ENCODE measurements around the gene PIF1. TPM values are rescaled to one million over a fixed set of nuclear protein-coding genes. Genes with fewer than 3 reads are reported as not detected.

PIF1 gene
- total and polyA plus RNA-seq, 7 experiments from 2014 or later, result 0.34 to 30.2 (median 1.0) TPM; not detected in 4

GRCh38 chr15:64792282-64792681 is 33.2 kb downstream of the PIF1 start:
- Mint-ChIP-seq H3K27ac (no peak overlapping the region), H3K27me3 (no peaks in the 10 kb centered on the region), H3K9me3 (no peaks in the 10 kb centered on the region), H3K4me1 (no peaks in the 10 kb centered on the region), H3K4me3 (no peak overlapping the region), H3K36me3 (no peaks in the 10 kb centered on the region)
- ChIA-PET POLR2A (no interaction called here), CTCF (no interaction called here)
- no peaks in the 10 kb centered on the region for H3K4me1 ChIP-seq (ENCODE audit: control insufficient read depth in 2 of 2, insufficient read depth in 2 of 2, low read length in 2 of 2)
- H3K27me3 ChIP-seq (ENCODE audit: control insufficient read depth in 2 of 2, insufficient read depth in 2 of 2, low read length in 2 of 2), result no peaks in the 10 kb centered on the region
- H3K36me3 ChIP-seq (ENCODE audit: control insufficient read depth in 2 of 3, insufficient read depth in 3 of 3, low read length in 3 of 3), result no peaks in the 10 kb centered on the region
- DNase-seq (no peak), ATAC-seq (no peak)
- H3K9me3 ChIP-seq (ENCODE audit: control insufficient read depth in 2 of 3, low read length in 3 of 3), result no peaks in the 10 kb centered on the region
- H3K27ac ChIP-seq (ENCODE audit: low read depth, low read length), result no peak overlapping the region
- no peak overlapping the region for H3K4me3 ChIP-seq (ENCODE audit: low read length)
- intact Hi-C loops (cut with micrococcal nuclease), result no loop called here

DNA sequence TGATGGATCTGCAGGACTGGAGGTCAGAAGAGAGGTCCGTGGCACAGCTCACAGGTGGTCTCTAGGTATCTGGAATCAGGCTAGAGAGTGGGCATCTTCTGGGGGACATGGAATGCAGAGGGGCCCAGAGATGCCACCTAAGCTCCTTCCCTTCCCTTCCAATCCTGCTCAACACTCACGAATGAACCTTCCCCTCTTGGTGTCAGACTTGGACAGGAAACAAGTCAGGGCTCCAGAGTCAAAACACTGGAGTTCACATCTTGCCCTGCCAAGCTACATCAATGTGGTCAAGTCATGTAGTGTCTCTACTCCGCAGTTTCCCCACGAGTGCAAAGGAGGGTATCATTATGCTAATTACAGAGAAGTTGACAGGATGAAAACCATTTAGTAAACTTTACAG is 34.0 kb downstream of the PIF1 start:
- H3K27me3 Mint-ChIP-seq, result no peaks in the 10 kb centered on the region
- no peak for DNase-seq
- Histone ChIP-seq H3K4me1 (ENCODE audit: control insufficient read depth in 2 of 2, insufficient read depth in 2 of 2, low read length in 2 of 2) (no peaks in the 10 kb centered on the region), H3K27ac (ENCODE audit: low read depth, low read length) (no peak overlapping the region), H3K4me3 (ENCODE audit: low read length) (no peak overlapping the region), H3K36me3 (ENCODE audit: control insufficient read depth in 2 of 3, insufficient read depth in 3 of 3, low read length in 3 of 3) (no peaks in the 10 kb centered on the region), H3K9me3 (ENCODE audit: control insufficient read depth in 2 of 3, low read length in 3 of 3) (no peaks in the 10 kb centered on the region), H3K27me3 (ENCODE audit: control insufficient read depth in 2 of 2, insufficient read depth in 2 of 2, low read length in 2 of 2) (no peaks in the 10 kb centered on the region)
- CTCF ChIA-PET, result no interaction called here
- no peaks in the 10 kb centered on the region for H3K36me3 Mint-ChIP-seq
- intact Hi-C loops (cut with micrococcal nuclease), result no loop called here
- no peak overlapping the region for H3K4me3 Mint-ChIP-seq
- H3K27ac Mint-ChIP-seq, result no peak overlapping the region
- no peak for ATAC-seq
- POLR2A ChIA-PET, result no interaction called here
- no peaks in the 10 kb centered on the region for H3K4me1 Mint-ChIP-seq
- no peaks in the 10 kb centered on the region for H3K9me3 Mint-ChIP-seq

DNA sequence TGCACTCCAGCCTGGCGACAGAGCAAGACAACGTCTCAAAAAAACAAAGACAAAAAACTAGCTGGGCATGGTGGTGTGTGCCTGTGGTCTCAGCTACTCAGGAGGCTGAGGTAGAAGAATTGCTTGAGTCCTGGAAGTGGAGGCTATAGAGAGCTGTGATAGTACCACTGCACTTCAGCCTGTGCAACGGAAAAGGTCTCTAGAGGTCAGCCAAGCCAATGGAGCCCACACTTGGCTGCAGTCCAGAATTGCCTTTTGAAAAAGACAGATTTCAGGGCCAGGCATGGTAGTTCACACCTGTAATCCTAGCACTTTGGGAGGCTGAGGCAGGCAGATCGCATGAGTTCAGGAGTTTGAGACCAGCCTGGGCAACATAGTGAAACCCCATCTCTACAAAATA is 41.7 kb downstream of the PIF1 start:
- Mint-ChIP-seq H3K9me3 (no peaks in the 10 kb centered on the region), H3K36me3 (no peaks in the 10 kb centered on the region), H3K27me3 (peaks cover 0 to 30% (median 8%) of the 10 kb centered on the region in 5 donors), H3K4me3 (no peak overlapping the region), H3K27ac (no peak overlapping the region), H3K4me1 (peaks cover 0 to 14% (median 0%) of the 10 kb centered on the region in 7 donors)
- DNase-seq (no peak), ATAC-seq (no peak)
- Histone ChIP-seq H3K36me3 (ENCODE audit: control insufficient read depth in 2 of 3, insufficient read depth in 3 of 3, low read length in 3 of 3) (no peaks in the 10 kb centered on the region), H3K27me3 (ENCODE audit: control insufficient read depth in 2 of 2, insufficient read depth in 2 of 2, low read length in 2 of 2) (no peaks in the 10 kb centered on the region), H3K9me3 (ENCODE audit: control insufficient read depth in 2 of 3, low read length in 3 of 3) (no peaks in the 10 kb centered on the region), H3K27ac (ENCODE audit: low read depth, low read length) (no peak overlapping the region), H3K4me1 (ENCODE audit: control insufficient read depth in 2 of 2, insufficient read depth in 2 of 2, low read length in 2 of 2) (peaks cover 0 to 8% of the 10 kb centered on the region in 2 donors), H3K4me3 (ENCODE audit: low read length) (no peak overlapping the region)
- ChIA-PET CTCF (interaction anchor here (0.6 kb wide), 1 partner anchor 23 kb away, joined by 3 read pairs; no protein-coding TSS in a partner anchor), POLR2A (no interaction called here)
- intact Hi-C loops (cut with micrococcal nuclease), result no loop called here

DNA sequence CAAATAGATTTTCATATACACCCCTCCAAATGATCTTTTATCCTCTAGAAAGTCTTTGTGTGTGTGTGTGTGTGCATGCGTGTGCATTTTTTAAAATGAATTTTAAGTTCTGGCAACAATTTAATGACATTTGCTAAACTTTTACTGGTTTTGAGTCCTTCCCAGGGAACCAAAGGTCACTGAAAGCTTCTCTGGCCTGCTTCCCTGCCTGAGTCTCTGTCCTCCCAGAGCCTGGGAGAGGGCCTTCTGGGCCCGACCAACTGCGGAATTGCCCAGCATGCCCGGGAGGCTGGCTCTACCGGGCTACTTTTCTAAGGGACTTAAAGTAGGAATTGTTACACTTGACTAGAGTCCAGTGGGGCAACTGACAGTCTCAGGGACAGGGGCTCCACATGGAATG is 42.7 kb downstream of the PIF1 start:
- H3K27me3 Mint-ChIP-seq, result peaks cover 0 to 40% (median 8%) of the 10 kb centered on the region in 5 donors
- ATAC-seq (no peak), DNase-seq (no peak)
- CTCF ChIA-PET, result interaction anchor here (0.6 kb wide), 1 partner anchor 21 kb away, joined by 5 read pairs; no protein-coding TSS in a partner anchor
- POLR2A ChIA-PET, result no interaction called here
- H3K27ac ChIP-seq (ENCODE audit: low read depth, low read length), result no peak overlapping the region
- H3K4me1 ChIP-seq (ENCODE audit: control insufficient read depth in 2 of 2, insufficient read depth in 2 of 2, low read length in 2 of 2), result peaks cover 0 to 8% of the 10 kb centered on the region in 2 donors
- no peaks in the 10 kb centered on the region for H3K36me3 Mint-ChIP-seq
- H3K27ac Mint-ChIP-seq, result no peak overlapping the region
- intact Hi-C loops (cut with micrococcal nuclease), result no loop called here
- H3K36me3 ChIP-seq (ENCODE audit: control insufficient read depth in 2 of 3, insufficient read depth in 3 of 3, low read length in 3 of 3), result no peaks in the 10 kb centered on the region
- H3K4me3 ChIP-seq (ENCODE audit: low read length), result no peak overlapping the region
- H3K4me1 Mint-ChIP-seq, result peaks cover 0 to 14% (median 0%) of the 10 kb centered on the region in 7 donors
- H3K4me3 Mint-ChIP-seq, result no peak overlapping the region
- no peaks in the 10 kb centered on the region for H3K9me3 Mint-ChIP-seq
- no peaks in the 10 kb centered on the region for H3K27me3 ChIP-seq (ENCODE audit: control insufficient read depth in 2 of 2, insufficient read depth in 2 of 2, low read length in 2 of 2)
- no peaks in the 10 kb centered on the region for H3K9me3 ChIP-seq (ENCODE audit: control insufficient read depth in 2 of 3, low read length in 3 of 3)

DNA sequence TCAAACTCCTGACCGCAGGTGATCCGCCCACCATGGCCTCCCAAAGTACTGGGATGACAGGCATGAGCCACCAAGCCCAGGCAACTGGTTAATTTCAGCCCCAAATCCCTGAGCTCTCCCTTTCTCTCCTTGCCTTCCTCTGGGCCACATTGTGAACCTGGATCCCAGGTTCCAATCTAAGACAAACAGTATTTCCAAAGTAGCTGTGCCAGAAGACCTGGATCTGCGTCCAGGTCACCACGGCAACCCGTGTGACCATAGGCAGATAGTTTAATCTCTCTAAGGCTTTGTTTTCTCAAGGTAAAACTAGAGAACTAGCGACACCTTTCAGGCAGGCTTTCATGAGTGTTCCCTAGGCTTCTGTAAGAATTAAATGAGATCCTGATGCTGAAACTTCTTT is 44.1 kb downstream of the PIF1 start:
- ChIA-PET POLR2A (no interaction called here), CTCF (no interaction called here)
- Mint-ChIP-seq H3K36me3 (no peaks in the 10 kb centered on the region), H3K4me3 (no peak overlapping the region), H3K4me1 (peaks cover 0 to 14% (median 2%) of the 10 kb centered on the region in 7 donors), H3K9me3 (peaks cover 0 to 2% (median 0%) of the 10 kb centered on the region in 11 donors), H3K27me3 (peaks cover 11 to 55% (median 23%) of the 10 kb centered on the region in 5 donors), H3K27ac (no peak overlapping the region)
- DNase-seq, result no peak
- Histone ChIP-seq H3K4me1 (ENCODE audit: control insufficient read depth in 2 of 2, insufficient read depth in 2 of 2, low read length in 2 of 2) (peaks cover 0 to 8% of the 10 kb centered on the region in 2 donors), H3K9me3 (ENCODE audit: control insufficient read depth in 2 of 3, low read length in 3 of 3) (no peaks in the 10 kb centered on the region), H3K27me3 (ENCODE audit: control insufficient read depth in 2 of 2, insufficient read depth in 2 of 2, low read length in 2 of 2) (no peaks in the 10 kb centered on the region), H3K27ac (ENCODE audit: low read depth, low read length) (no peak overlapping the region), H3K4me3 (ENCODE audit: low read length) (no peak overlapping the region), H3K36me3 (ENCODE audit: control insufficient read depth in 2 of 3, insufficient read depth in 3 of 3, low read length in 3 of 3) (no peaks in the 10 kb centered on the region)
- ATAC-seq, result no peak
- intact Hi-C loops (cut with micrococcal nuclease), result no loop called here

GRCh38 chr15:64780600-64781156 is 44.8 kb downstream of the PIF1 start:
- no peaks in the 10 kb centered on the region for H3K36me3 ChIP-seq (ENCODE audit: control insufficient read depth in 2 of 3, insufficient read depth in 3 of 3, low read length in 3 of 3)
- Mint-ChIP-seq H3K4me3 (no peak overlapping the region), H3K4me1 (peaks cover 0 to 14% (median 2%) of the 10 kb centered on the region in 7 donors), H3K27ac (no peak overlapping the region), H3K36me3 (no peaks in the 10 kb centered on the region), H3K9me3 (peaks cover 0 to 2% (median 0%) of the 10 kb centered on the region in 11 donors), H3K27me3 (peaks cover 11 to 60% (median 27%) of the 10 kb centered on the region in 5 donors)
- peaks cover 0 to 11% of the 10 kb centered on the region in 2 donors for H3K4me1 ChIP-seq (ENCODE audit: control insufficient read depth in 2 of 2, insufficient read depth in 2 of 2, low read length in 2 of 2)
- H3K27me3 ChIP-seq (ENCODE audit: control insufficient read depth in 2 of 2, insufficient read depth in 2 of 2, low read length in 2 of 2), result no peaks in the 10 kb centered on the region
- POLR2A ChIA-PET, result no interaction called here
- intact Hi-C loops (cut with micrococcal nuclease), result no loop called here
- CTCF ChIA-PET, result no interaction called here
- no peak for ATAC-seq
- no peak for DNase-seq
- no peaks in the 10 kb centered on the region for H3K9me3 ChIP-seq (ENCODE audit: control insufficient read depth in 2 of 3, low read length in 3 of 3)
- H3K4me3 ChIP-seq (ENCODE audit: low read length), result no peak overlapping the region
- no peak overlapping the region for H3K27ac ChIP-seq (ENCODE audit: low read depth, low read length)

GRCh38 chr15:64779630-64780029 is 45.8 kb downstream of the PIF1 start:
- Histone ChIP-seq H3K9me3 (ENCODE audit: control insufficient read depth in 2 of 3, low read length in 3 of 3) (no peaks in the 10 kb centered on the region), H3K27me3 (ENCODE audit: control insufficient read depth in 2 of 2, insufficient read depth in 2 of 2, low read length in 2 of 2) (no peaks in the 10 kb centered on the region), H3K4me3 (ENCODE audit: low read length) (no peak overlapping the region), H3K4me1 (ENCODE audit: control insufficient read depth in 2 of 2, insufficient read depth in 2 of 2, low read length in 2 of 2) (peaks cover 0 to 11% of the 10 kb centered on the region in 2 donors), H3K27ac (ENCODE audit: low read depth, low read length) (no peak overlapping the region), H3K36me3 (ENCODE audit: control insufficient read depth in 2 of 3, insufficient read depth in 3 of 3, low read length in 3 of 3) (no peaks in the 10 kb centered on the region)
- no peaks in the 10 kb centered on the region for H3K36me3 Mint-ChIP-seq
- ATAC-seq (no peak), DNase-seq (no peak)
- intact Hi-C loops (cut with micrococcal nuclease), result loop anchor here in 1 of 2 donors (5.0 kb wide), 1 partner anchor 33 kb away; no protein-coding TSS in a partner anchor
- ChIA-PET CTCF (interaction anchor here (0.6 kb wide), 1 partner anchor 93 kb away, joined by 3 read pairs; no protein-coding TSS in a partner anchor), POLR2A (no interaction called here)
- peaks cover 0 to 14% (median 2%) of the 10 kb centered on the region in 7 donors for H3K4me1 Mint-ChIP-seq
- peaks cover 0 to 2% (median 0%) of the 10 kb centered on the region in 11 donors for H3K9me3 Mint-ChIP-seq
- peaks cover 11 to 61% (median 27%) of the 10 kb centered on the region in 5 donors for H3K27me3 Mint-ChIP-seq
- no peak overlapping the region for H3K27ac Mint-ChIP-seq
- H3K4me3 Mint-ChIP-seq, result no peak overlapping the region

Data from naive thymus-derived CD4-positive, alpha-beta T cell (primary cell).